Measurements from ENCODE around the gene NUDT21.

DNA sequence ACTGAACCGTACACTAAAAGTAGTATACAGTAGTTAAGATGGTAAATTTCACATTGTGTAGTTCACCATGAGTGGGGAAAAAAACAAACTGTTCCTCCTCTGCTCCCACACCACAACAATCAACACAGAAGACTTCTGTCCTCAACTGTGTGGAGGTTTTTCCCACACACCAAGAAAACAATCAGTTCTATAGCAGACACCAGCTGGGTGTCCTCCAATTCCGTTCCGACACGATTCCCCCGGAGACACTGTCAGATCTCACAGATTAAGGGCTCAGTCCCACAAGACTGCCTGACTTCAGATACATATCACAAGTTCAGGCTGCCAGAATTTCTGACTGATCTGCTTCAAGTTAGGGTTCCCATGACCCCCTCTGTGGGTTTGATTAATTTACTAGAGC lies 36.9 kb upstream of the NUDT21 start:
- TF ChIP-seq ZNF274 (IDR thresholded peaks at IDR 0.05; ENCODE audit: low read depth, low read length) = no peak
- no peak for TF ChIP-seq SUZ12 (IDR thresholded peaks at IDR 0.05; ENCODE audit: extremely low read depth, insufficient read depth, insufficient read length)
